ENCODE measurements around the gene EXOC5. TPM values are rescaled to one million over a fixed set of nuclear protein-coding genes. Genes with fewer than 3 reads are reported as not detected.

EXOC5 gene
- total RNA-seq, 1 experiment from 2014 or later, result 80.4 TPM

DNA sequence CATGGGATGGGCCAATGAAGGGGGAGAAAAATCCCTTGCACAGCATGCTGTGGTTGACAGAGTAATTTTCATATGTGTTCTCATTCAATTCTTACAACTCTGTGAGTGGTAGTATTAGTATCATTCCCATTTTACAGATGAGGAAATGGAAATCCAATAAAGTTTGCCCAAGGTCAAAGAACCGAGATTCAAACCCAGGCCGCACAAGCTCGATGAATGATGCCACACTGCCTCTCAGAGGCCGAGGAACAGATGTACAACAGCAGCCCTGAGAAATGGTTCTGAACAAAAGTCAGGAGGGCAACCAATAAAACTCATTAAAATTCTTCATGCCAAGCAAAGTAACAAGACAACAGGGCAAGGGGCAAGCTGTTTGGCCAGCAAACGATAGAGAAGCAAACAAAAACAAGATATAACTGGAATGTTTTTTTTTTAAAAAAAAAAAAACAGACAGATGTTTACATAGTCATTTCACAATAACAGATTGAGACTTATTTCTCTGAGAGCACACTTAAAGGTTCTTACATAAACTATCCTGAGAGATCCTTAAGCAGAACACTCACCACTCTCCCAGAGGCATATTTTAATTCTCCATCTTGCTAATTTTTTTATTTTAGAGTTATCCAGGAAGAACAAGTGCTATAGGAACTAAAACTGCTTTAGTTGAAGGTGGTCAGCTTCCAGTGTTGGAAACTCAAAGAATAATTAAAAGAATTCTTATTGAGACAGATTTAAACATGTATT, 85.8 kb downstream of the EXOC5 start (continued):
- TF ChIP-seq, protein P1, sequence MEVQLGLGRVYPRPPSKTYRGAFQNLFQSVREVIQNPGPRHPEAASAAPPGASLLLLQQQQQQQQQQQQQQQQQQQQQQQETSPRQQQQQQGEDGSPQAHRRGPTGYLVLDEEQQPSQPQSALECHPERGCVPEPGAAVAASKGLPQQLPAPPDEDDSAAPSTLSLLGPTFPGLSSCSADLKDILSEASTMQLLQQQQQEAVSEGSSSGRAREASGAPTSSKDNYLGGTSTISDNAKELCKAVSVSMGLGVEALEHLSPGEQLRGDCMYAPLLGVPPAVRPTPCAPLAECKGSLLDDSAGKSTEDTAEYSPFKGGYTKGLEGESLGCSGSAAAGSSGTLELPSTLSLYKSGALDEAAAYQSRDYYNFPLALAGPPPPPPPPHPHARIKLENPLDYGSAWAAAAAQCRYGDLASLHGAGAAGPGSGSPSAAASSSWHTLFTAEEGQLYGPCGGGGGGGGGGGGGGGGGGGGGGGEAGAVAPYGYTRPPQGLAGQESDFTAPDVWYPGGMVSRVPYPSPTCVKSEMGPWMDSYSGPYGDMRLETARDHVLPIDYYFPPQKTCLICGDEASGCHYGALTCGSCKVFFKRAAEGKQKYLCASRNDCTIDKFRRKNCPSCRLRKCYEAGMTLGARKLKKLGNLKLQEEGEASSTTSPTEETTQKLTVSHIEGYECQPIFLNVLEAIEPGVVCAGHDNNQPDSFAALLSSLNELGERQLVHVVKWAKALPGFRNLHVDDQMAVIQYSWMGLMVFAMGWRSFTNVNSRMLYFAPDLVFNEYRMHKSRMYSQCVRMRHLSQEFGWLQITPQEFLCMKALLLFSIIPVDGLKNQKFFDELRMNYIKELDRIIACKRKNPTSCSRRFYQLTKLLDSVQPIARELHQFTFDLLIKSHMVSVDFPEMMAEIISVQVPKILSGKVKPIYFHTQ (CRISPR knock-in tag; IDR thresholded peaks at IDR 0.05), result no peak

DNA sequence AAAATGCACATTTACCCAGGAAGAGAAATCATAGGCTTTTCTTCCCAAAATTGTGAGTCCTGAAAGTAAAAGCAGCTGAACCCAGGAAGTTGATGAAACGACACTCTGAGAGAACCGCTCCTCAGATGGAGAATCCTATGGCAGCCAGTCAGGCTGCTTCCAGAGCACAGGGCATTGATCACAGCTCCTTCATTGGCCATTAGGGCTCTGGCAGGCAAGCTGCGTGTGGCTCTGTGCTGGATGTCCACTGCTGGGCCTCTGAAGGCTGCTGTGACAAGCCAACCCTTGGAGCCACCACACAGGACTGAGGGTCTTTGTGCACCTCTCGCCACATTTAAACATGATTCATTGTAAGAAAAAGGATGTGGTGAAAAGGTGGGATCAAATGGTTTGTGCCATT, 89.4 kb downstream of the EXOC5 start:
- no peak for TF ChIP-seq SOX15 (CRISPR knock-in tag; IDR thresholded peaks at IDR 0.05)
- TF ChIP-seq NR3C1 (CRISPR knock-in tag; conservative IDR thresholded peaks at IDR 0.05; ENCODE audit: low read depth), result no peak
- TF ChIP-seq CBFB (CRISPR knock-in tag; IDR thresholded peaks at IDR 0.05; ENCODE audit: low read depth), result no peak
- TF ChIP-seq JUN (CRISPR knock-in tag; IDR thresholded peaks at IDR 0.05), result no peak
- TF ChIP-seq, protein P2, sequence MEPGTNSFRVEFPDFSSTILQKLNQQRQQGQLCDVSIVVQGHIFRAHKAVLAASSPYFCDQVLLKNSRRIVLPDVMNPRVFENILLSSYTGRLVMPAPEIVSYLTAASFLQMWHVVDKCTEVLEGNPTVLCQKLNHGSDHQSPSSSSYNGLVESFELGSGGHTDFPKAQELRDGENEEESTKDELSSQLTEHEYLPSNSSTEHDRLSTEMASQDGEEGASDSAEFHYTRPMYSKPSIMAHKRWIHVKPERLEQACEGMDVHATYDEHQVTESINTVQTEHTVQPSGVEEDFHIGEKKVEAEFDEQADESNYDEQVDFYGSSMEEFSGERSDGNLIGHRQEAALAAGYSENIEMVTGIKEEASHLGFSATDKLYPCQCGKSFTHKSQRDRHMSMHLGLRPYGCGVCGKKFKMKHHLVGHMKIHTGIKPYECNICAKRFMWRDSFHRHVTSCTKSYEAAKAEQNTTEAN (CRISPR knock-in tag; IDR thresholded peaks at IDR 0.05), result no peak
- TF ChIP-seq, protein P3, sequence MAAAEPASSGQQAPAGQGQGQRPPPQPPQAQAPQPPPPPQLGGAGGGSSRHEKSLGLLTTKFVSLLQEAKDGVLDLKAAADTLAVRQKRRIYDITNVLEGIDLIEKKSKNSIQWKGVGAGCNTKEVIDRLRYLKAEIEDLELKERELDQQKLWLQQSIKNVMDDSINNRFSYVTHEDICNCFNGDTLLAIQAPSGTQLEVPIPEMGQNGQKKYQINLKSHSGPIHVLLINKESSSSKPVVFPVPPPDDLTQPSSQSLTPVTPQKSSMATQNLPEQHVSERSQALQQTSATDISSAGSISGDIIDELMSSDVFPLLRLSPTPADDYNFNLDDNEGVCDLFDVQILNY (CRISPR knock-in tag; IDR thresholded peaks at IDR 0.05), result no peak
- TF ChIP-seq, protein P4, sequence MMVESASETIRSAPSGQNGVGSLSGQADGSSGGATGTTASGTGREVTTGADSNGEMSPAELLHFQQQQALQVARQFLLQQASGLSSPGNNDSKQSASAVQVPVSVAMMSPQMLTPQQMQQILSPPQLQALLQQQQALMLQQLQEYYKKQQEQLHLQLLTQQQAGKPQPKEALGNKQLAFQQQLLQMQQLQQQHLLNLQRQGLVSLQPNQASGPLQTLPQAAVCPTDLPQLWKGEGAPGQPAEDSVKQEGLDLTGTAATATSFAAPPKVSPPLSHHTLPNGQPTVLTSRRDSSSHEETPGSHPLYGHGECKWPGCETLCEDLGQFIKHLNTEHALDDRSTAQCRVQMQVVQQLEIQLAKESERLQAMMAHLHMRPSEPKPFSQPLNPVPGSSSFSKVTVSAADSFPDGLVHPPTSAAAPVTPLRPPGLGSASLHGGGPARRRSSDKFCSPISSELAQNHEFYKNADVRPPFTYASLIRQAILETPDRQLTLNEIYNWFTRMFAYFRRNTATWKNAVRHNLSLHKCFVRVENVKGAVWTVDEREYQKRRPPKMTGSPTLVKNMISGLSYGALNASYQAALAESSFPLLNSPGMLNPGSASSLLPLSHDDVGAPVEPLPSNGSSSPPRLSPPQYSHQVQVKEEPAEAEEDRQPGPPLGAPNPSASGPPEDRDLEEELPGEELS (CRISPR knock-in tag; IDR thresholded peaks at IDR 0.05), result no peak
- no peak for TF ChIP-seq IRF2 (CRISPR knock-in tag; IDR thresholded peaks at IDR 0.05; ENCODE audit: borderline replicate concordance, low read depth)
- no peak for TF ChIP-seq FOXP1 (CRISPR knock-in tag; IDR thresholded peaks at IDR 0.05; ENCODE audit: borderline replicate concordance)
- TF ChIP-seq ELF4 (CRISPR knock-in tag; IDR thresholded peaks at IDR 0.05; ENCODE audit: low read depth), result no peak
- TF ChIP-seq OVOL2 (CRISPR knock-in tag; IDR thresholded peaks at IDR 0.05; ENCODE audit: borderline replicate concordance), result no peak
- TF ChIP-seq ZNF416 (CRISPR knock-in tag; IDR thresholded peaks at IDR 0.05), result no peak
- no peak for TF ChIP-seq ZNF219 (CRISPR knock-in tag; IDR thresholded peaks at IDR 0.05; ENCODE audit: borderline replicate concordance)
- TF ChIP-seq, protein P5, sequence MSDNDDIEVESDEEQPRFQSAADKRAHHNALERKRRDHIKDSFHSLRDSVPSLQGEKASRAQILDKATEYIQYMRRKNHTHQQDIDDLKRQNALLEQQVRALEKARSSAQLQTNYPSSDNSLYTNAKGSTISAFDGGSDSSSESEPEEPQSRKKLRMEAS (CRISPR knock-in tag; IDR thresholded peaks at IDR 0.05), result no peak
- TF ChIP-seq, protein P6, sequence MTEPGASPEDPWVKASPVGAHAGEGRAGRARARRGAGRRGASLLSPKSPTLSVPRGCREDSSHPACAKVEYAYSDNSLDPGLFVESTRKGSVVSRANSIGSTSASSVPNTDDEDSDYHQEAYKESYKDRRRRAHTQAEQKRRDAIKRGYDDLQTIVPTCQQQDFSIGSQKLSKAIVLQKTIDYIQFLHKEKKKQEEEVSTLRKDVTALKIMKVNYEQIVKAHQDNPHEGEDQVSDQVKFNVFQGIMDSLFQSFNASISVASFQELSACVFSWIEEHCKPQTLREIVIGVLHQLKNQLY (CRISPR knock-in tag; IDR thresholded peaks at IDR 0.05), result no peak
- no peak for TF ChIP-seq NR1H2 (CRISPR knock-in tag; IDR thresholded peaks at IDR 0.05)
- TF ChIP-seq EMX1 (CRISPR knock-in tag; IDR thresholded peaks at IDR 0.05), result no peak
- no peak for TF ChIP-seq NR2C2 (CRISPR knock-in tag; IDR thresholded peaks at IDR 0.05)
- Mint-ChIP-seq H3K27me3 (ENCODE audit: low read depth) (no peaks in the 10 kb centered on the region; the same call in 1 of the 2 replicates), H3K4me1 (no peaks in the 10 kb centered on the region; the same call in 1 of the 2 replicates), H3K4me3 (no peak overlapping the region), H3K9me3 (no peaks in the 10 kb centered on the region), H3K27ac (no peak overlapping the region), H3K36me3 (no peaks in the 10 kb centered on the region)
- POLR2A ChIA-PET, result no interaction called here
- CTCF ChIA-PET, result no interaction called here
- no peak for ATAC-seq
- DNase-seq (ENCODE audit: low spot score), result peak; percentile 11
